H1 (cell line): ENCODE measurements around the gene OTOS. TPM values are rescaled to one million over a fixed set of nuclear protein-coding genes. Genes with fewer than 3 reads are reported as not detected.

ENCODE experiments used
- CTCF ChIP-seq, 3 experiments: IDR thresholded peaks; 1 replicate in 2 of 3; 2 replicates in 1 of 3; pipeline versions ENCODE4 v1.5.1 to v1.6.1; 2011; ENCODE audit warnings: low read length in 3 of 3, mild to moderate bottlenecking in 3 of 3, inconsistent platforms in 2 of 3, low read depth in 1 of 3, moderate library complexity in 1 of 3; ENCODE audit not compliant: insufficient read depth in 1 of 3; ENCODE audit errors: control extremely low read depth in 1 of 3
- polyA plus RNA-seq, 7 experiments: library from polyadenylated mRNA; depleted of rRNA in 3 of 7; stranded (reverse) in 5 of 7; unstranded in 2 of 7; fragments of >200 nt in 5 of 7; fragments of 200-250 nt in 2 of 7; gene quantifications; 1 replicate in 5 of 7; 2 replicates in 1 of 7; 4 replicates in 1 of 7; pipeline versions ENCODE4 v1.2.1 to v1.2.3, GENCODE V29; 2011 to 2013; ENCODE audit warnings: missing spikeins in 2 of 7, mixed read lengths in 2 of 7
- total RNA-seq: library from RNA; stranded (reverse); fragmentation: NEBNext Ultra II Directional; extraction: Animal tissue kit (Norgen Biotek cat#: 25700); gene quantifications from 2 replicates; pipeline ENCODE4 v1.2.1, GENCODE V29; 2021

The OTOS gene
- total and polyA plus RNA-seq, 2 of the 8 experiments (the other 6 are each of a cell fraction or from before 2014, with no cell fraction given): 0.17 TPM; not detected in 1

GRCh38 chr2:240157147-240157470, 16.7 kb upstream of the OTOS start (continued):
- TF ChIP-seq CTCF (IDR thresholded peaks at IDR 0.05; ENCODE audit: control extremely low read depth in 1 of 3, insufficient read depth in 1 of 3, low read depth in 1 of 3, low read length in 3 of 3): no peak
- TF ChIP-seq, all 59 proteins: peak for 0
